Tibial artery (tissue), 4 donors: ENCODE measurements around the gene HLA-DOB.
A peak's percentile ranks its signal among the peaks of the same experiment; 100 is the strongest.

Source experiments
- DNase-seq, 2 donors: peaks; one replicate each; pipeline ENCODE4 v3.0.0-alpha.2; 2019
- H3K27ac ChIP-seq, 2 donors: fragments of 200-600 bp; sonication (generic) in 1 of 2; 1 replicate in 1 of 2; 2 replicates in 1 of 2; pipeline ENCODE4 v1.5.1; 2018 to 2019; ENCODE audit warnings: mild to moderate bottlenecking in 1 of 2
- H3K27me3 ChIP-seq, 2 donors: fragments of 200-600 bp; sonication (generic) in 1 of 2; one replicate each; pipeline versions ENCODE4 v1.5.1 to v1.6.0; 2016 to 2019
- H3K36me3 ChIP-seq, 3 donors: fragments of 200-600 bp; sonication (generic) in 2 of 3; one replicate each; pipeline ENCODE4 v1.5.1; 2016 to 2019; ENCODE audit warnings: mild to moderate bottlenecking in 2 of 3
- H3K4me1 ChIP-seq, 4 donors: fragments of 200-600 bp; sonication (generic) in 2 of 4; 1 replicate in 3 of 4; 2 replicates in 1 of 4; pipeline ENCODE4 v1.5.1; 2016 to 2019
- H3K4me3 ChIP-seq, 2 donors: fragments of 200-600 bp; sonication (generic) in 1 of 2; 1 replicate in 1 of 2; 2 replicates in 1 of 2; pipeline ENCODE4 v1.5.1; 2018 to 2019; ENCODE audit warnings: mild to moderate bottlenecking in 2 of 2
- H3K9me3 ChIP-seq, 3 donors: fragments of 200-600 bp; sonication (generic) in 1 of 3; one replicate each; pipeline ENCODE4 v1.5.1; 2016 to 2019
- intact Hi-C: fragments of 100-400 bp; cut with DNase I; formaldehyde crosslinking; loops from one replicate; pipeline ENCODE4 v1.15.0; 2023; ENCODE audit warnings: low total_unique reads
- TF ChIP-seq, protein P1 (sequence below), 2 experiments: fragments of 200-600 bp in 1 of 2; fragments of 450-650 bp in 1 of 2; IDR thresholded peaks; one replicate each; pipeline ENCODE4 v1.5.1; 2017 to 2019; ENCODE audit warnings: antibody characterized with exemption in 2 of 2, mild to moderate bottlenecking in 1 of 2, moderate library complexity in 1 of 2

HLA-DOB gene

DNA sequence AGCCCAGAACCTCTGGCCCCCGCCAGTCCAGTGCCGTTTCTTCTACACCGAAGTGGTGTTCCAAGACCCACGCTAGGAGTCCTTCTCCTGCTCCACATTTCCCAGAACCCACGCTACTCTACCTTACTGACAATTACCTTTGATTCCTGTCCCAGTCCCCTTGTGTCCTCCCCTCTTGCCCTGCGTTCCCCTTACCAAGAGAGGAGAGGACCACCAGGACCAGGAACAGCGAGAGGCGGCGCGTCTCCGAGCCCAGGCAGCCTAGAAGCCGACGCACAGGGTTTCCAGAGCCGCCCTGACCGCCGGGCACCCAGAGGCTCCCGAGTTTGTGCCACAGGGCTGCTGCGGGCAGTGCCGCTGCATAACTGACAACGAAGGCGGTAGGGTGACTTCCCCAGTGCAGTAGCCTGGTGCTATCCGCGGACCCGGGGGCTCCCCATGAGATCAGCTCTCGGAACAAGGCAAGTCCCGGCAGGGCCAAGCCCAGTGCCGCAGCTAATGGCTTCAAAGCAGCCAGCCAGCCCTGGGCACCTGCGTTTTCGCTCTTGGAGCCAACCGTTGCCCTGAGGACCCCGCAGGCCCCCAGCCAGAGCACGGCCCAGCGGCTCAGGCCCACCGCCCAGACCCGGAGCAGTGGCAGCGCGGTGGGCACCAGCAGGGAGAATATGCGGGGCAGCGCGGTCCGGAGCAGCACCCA lies 36.2 kb upstream of the HLA-DOB start:
- TF ChIP-seq, protein P1, sequence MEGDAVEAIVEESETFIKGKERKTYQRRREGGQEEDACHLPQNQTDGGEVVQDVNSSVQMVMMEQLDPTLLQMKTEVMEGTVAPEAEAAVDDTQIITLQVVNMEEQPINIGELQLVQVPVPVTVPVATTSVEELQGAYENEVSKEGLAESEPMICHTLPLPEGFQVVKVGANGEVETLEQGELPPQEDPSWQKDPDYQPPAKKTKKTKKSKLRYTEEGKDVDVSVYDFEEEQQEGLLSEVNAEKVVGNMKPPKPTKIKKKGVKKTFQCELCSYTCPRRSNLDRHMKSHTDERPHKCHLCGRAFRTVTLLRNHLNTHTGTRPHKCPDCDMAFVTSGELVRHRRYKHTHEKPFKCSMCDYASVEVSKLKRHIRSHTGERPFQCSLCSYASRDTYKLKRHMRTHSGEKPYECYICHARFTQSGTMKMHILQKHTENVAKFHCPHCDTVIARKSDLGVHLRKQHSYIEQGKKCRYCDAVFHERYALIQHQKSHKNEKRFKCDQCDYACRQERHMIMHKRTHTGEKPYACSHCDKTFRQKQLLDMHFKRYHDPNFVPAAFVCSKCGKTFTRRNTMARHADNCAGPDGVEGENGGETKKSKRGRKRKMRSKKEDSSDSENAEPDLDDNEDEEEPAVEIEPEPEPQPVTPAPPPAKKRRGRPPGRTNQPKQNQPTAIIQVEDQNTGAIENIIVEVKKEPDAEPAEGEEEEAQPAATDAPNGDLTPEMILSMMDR (IDR thresholded peaks at IDR 0.05): no peak
- intact Hi-C loops: loop anchor here (2.0 kb wide), 1 partner anchor 14 kb away; the partner anchor contains the start of gene TAP2
- peak; percentile 46 to 79 for DNase-seq
- H3K4me3 ChIP-seq: peak overlapping the region; percentile 78 to 86
- H3K27me3 ChIP-seq: no peaks in the 10 kb centered on the region
- peaks cover 23 to 33% (median 31%) of the 10 kb centered on the region in 3 donors for H3K36me3 ChIP-seq
- H3K27ac ChIP-seq: peak overlapping the region; percentile 92 to 96
- peaks cover 0 to 21% (median 14%) of the 10 kb centered on the region in 4 donors for H3K4me1 ChIP-seq
- H3K9me3 ChIP-seq: no peaks in the 10 kb centered on the region

DNA sequence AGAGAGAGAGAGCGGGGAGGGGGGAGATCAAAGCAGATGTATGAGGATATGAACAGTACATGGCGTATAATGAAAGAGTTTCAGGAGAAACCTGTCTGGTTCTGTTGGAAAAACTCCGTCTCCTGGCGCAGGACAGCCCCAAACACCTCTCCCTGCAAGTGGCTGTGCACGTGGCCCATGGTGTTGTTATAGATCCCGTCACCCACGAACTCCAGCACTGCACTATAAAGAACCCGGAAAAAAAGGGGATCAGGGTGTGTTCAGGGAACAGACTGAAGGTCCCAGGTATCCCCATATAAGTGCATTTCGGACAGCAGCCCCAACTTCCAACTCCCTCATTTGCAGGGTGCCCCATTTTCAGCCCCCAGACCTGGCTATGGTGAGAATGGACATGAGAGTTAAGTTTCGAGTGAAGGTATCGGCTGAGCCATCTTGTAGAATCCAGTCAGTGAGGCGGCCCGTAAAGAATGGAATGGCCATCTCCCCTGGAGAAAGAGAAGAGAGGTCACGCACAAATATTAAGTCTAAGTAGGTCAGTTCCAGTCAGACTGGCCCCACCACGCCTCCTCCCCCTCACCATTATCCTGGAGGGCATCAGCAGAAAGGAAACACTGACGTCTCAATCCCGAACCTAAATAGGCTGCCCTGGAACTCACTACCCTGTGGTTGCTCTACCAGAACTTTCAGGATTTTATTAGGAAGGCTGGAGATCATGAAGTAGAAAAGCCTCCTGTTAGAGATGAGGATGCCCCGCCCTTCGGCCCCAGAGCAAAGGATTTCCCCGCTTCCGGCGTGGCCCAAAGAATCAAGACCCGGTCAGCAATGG lies 35.4 kb upstream of the HLA-DOB start:
- Histone ChIP-seq H3K27ac (peak overlapping the region; percentile 92 to 96), H3K4me3 (peak overlapping the region; percentile 78 to 86), H3K9me3 (no peaks in the 10 kb centered on the region), H3K4me1 (peaks cover 0 to 21% (median 14%) of the 10 kb centered on the region in 4 donors), H3K36me3 (peaks cover 31 to 39% (median 35%) of the 10 kb centered on the region in 3 donors), H3K27me3 (no peaks in the 10 kb centered on the region)
- intact Hi-C loops: loop anchor here (2.0 kb wide), 1 partner anchor 13 kb away; the partner anchor contains the start of gene TAP2
- TF ChIP-seq, protein P1 (IDR thresholded peaks at IDR 0.05): no peak
- DNase-seq: peak; percentile 48 to 80

DNA sequence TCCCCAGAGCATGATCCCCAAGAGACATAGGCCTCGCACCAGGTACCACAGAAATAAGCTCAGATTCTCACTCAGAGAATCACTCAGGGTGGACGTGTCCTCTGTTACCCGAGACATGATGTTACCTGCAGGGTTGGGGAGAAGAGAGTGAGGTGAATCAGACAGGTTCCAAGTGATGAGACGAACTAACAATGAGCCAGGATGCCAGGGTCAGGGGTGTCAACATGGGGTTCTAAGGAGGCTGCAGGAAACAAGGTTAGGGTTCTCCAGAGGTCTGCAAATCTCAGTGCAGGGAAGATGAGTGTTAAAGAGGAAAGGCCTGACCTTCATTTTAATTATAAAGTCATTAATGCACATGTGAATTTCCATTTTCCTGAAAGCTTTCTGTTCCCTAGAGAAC lies 34.2 kb upstream of the HLA-DOB start:
- Histone ChIP-seq H3K4me1 (peaks cover 0 to 21% (median 14%) of the 10 kb centered on the region in 4 donors), H3K36me3 (peaks cover 43 to 51% (median 47%) of the 10 kb centered on the region in 3 donors)

DNA sequence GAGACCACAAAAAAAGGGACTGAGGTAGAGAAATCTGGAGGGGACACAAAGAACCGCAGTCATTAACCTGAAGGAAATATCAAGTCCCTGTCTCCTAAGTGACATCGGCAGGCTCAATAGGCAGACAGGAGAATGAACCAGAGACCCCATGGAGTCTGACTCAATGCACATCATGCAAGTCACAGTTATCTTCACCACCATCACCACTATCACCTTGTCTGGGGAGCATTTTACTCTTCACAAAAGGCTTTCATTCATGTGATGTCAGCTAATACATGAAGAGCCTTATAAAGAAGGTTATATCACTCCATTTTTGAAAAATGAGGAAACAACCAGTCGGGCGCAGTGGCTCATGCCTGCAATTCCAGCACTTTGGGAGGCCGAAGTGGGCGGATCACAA lies 32.3 kb upstream of the HLA-DOB start:
- no peaks in the 10 kb centered on the region for H3K9me3 ChIP-seq
- peaks cover 0 to 22% (median 14%) of the 10 kb centered on the region in 4 donors for H3K4me1 ChIP-seq
- TF ChIP-seq, protein P1 (IDR thresholded peaks at IDR 0.05): no peak
- no peak overlapping the region for H3K27ac ChIP-seq
- no peak for DNase-seq
- H3K4me3 ChIP-seq: no peak overlapping the region
- no peaks in the 10 kb centered on the region for H3K27me3 ChIP-seq
- intact Hi-C loops: loop anchor here (5.0 kb wide), 1 partner anchor 1037 kb away; no protein-coding TSS in a partner anchor
- peaks cover 47 to 57% (median 56%) of the 10 kb centered on the region in 3 donors for H3K36me3 ChIP-seq

More for the DNA sequence above, 34.2 kb upstream of the HLA-DOB start:
- Histone ChIP-seq H3K9me3 (no peaks in the 10 kb centered on the region), H3K27ac (peak overlapping the region in 1 of 2 donors; percentile 10), H3K4me3 (no peak overlapping the region), H3K27me3 (no peaks in the 10 kb centered on the region)
- TF ChIP-seq, protein P1 (IDR thresholded peaks at IDR 0.05): no peak
- DNase-seq: no peak
- intact Hi-C loops: no loop called here

DNA sequence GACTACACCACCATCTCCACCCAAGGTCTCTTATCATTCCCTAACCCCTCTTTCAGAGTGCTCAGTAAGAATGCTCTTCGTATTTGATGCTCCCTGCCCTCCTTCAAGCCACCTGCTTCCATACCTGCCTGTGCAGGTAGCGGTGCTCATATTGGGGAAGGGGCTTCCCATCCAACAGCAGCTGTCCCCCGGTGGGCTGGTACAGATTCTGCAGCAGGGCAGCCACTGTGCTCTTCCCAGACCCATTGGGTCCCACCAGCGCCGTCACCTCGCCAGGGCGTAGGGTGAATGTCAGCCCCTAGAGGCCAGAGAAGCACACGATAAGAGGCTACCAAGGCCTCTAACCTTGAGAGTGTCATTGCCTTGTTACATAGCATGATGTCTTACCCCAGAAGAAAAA lies 31.0 kb upstream of the HLA-DOB start:
- intact Hi-C loops: loop anchor here (5.0 kb wide), 1 partner anchor 1035 kb away; no protein-coding TSS in a partner anchor
- Histone ChIP-seq H3K4me1 (peaks cover 0 to 28% (median 21%) of the 10 kb centered on the region in 4 donors), H3K27ac (no peak overlapping the region), H3K36me3 (peaks cover 47 to 57% (median 56%) of the 10 kb centered on the region in 3 donors), H3K4me3 (no peak overlapping the region), H3K9me3 (no peaks in the 10 kb centered on the region), H3K27me3 (no peaks in the 10 kb centered on the region)
- DNase-seq: no peak
- TF ChIP-seq, protein P1 (IDR thresholded peaks at IDR 0.05): no peak
